ENCODE data around the gene DUSP8. TPM values are rescaled to one million over a fixed set of nuclear protein-coding genes. Genes with fewer than 3 reads are reported as not detected.

DUSP8 gene
- total RNA-seq, 1 donor from 2014 or later = 7.7 TPM

GRCh38 chr11:1547467-1548098 lies 24.5 kb downstream of the DUSP8 start:
- Mint-ChIP-seq H3K4me3 (ENCODE audit: unreplicated experiment) (no peak overlapping the region), H3K4me1 (ENCODE audit: unreplicated experiment) (peaks cover 7% of the 10 kb centered on the region), H3K27me3 (ENCODE audit: unreplicated experiment) (peaks cover 10% of the 10 kb centered on the region), H3K36me3 (ENCODE audit: unreplicated experiment) (no peaks in the 10 kb centered on the region), H3K9me3 (ENCODE audit: unreplicated experiment) (no peaks in the 10 kb centered on the region), H3K27ac (ENCODE audit: unreplicated experiment) (no peak overlapping the region)
- DNase-seq (ENCODE audit: extremely low spot score, unreplicated experiment) = no peak
- no peak for TF ChIP-seq CTCF (IDR thresholded peaks at IDR 0.05)

- peak; percentile 96 for TF ChIP-seq CTCF (IDR thresholded peaks at IDR 0.05)
- Mint-ChIP-seq H3K36me3 (ENCODE audit: unreplicated experiment) (no peaks in the 10 kb centered on the region), H3K27me3 (ENCODE audit: unreplicated experiment) (peaks cover 12% of the 10 kb centered on the region), H3K9me3 (ENCODE audit: unreplicated experiment) (no peaks in the 10 kb centered on the region), H3K27ac (ENCODE audit: unreplicated experiment) (no peak overlapping the region), H3K4me1 (ENCODE audit: unreplicated experiment) (peaks cover 7% of the 10 kb centered on the region), H3K4me3 (ENCODE audit: unreplicated experiment) (no peak overlapping the region)
- DNase-seq (ENCODE audit: extremely low spot score, unreplicated experiment) = no peak
Measured at GRCh38 chr11:1546536-1547466, 25.3 kb downstream of the DUSP8 start.

- no peak for DNase-seq (ENCODE audit: extremely low spot score, unreplicated experiment)
- peaks cover 7% of the 10 kb centered on the region for H3K4me1 Mint-ChIP-seq (ENCODE audit: unreplicated experiment)
- H3K27ac Mint-ChIP-seq (ENCODE audit: unreplicated experiment) = no peak overlapping the region
- TF ChIP-seq CTCF (IDR thresholded peaks at IDR 0.05) = no peak
- no peaks in the 10 kb centered on the region for H3K36me3 Mint-ChIP-seq (ENCODE audit: unreplicated experiment)
- no peak overlapping the region for H3K4me3 Mint-ChIP-seq (ENCODE audit: unreplicated experiment)
- no peaks in the 10 kb centered on the region for H3K9me3 Mint-ChIP-seq (ENCODE audit: unreplicated experiment)
- peaks cover 18% of the 10 kb centered on the region for H3K27me3 Mint-ChIP-seq (ENCODE audit: unreplicated experiment)
Measured at GRCh38 chr11:1546077-1546535, 26.0 kb downstream of the DUSP8 start.

- Mint-ChIP-seq H3K4me3 (ENCODE audit: unreplicated experiment) (no peak overlapping the region), H3K4me1 (ENCODE audit: unreplicated experiment) (peaks cover 7% of the 10 kb centered on the region), H3K27me3 (ENCODE audit: unreplicated experiment) (peaks cover 18% of the 10 kb centered on the region), H3K9me3 (ENCODE audit: unreplicated experiment) (no peaks in the 10 kb centered on the region), H3K36me3 (ENCODE audit: unreplicated experiment) (no peaks in the 10 kb centered on the region), H3K27ac (ENCODE audit: unreplicated experiment) (no peak overlapping the region)
- DNase-seq (ENCODE audit: extremely low spot score, unreplicated experiment) = no peak
- TF ChIP-seq CTCF (IDR thresholded peaks at IDR 0.05) = no peak
Measured at GRCh38 chr11:1545432-1545831, 26.6 kb downstream of the DUSP8 start.

- H3K27me3 Mint-ChIP-seq (ENCODE audit: unreplicated experiment) = peaks cover 24% of the 10 kb centered on the region
- no peaks in the 10 kb centered on the region for H3K9me3 Mint-ChIP-seq (ENCODE audit: unreplicated experiment)
- H3K27ac Mint-ChIP-seq (ENCODE audit: unreplicated experiment) = no peak overlapping the region
- H3K4me1 Mint-ChIP-seq (ENCODE audit: unreplicated experiment) = peaks cover 7% of the 10 kb centered on the region
- H3K4me3 Mint-ChIP-seq (ENCODE audit: unreplicated experiment) = no peak overlapping the region
- no peak for DNase-seq (ENCODE audit: extremely low spot score, unreplicated experiment)
- H3K36me3 Mint-ChIP-seq (ENCODE audit: unreplicated experiment) = no peaks in the 10 kb centered on the region
- no peak for TF ChIP-seq CTCF (IDR thresholded peaks at IDR 0.05)
Measured at GRCh38 chr11:1544536-1544935, 27.5 kb downstream of the DUSP8 start.

Data from osteocyte (in vitro differentiated cells).